Stimulated activated CD8-positive, alpha-beta memory T cell treated with anti-CD3 and anti-CD28 coated beads, Interleukin-12 subunit alpha, Interleukin-12 subunit beta, amount 100 ng/mL, for 1 hour (primary cell): ENCODE results near the gene KRT72.
"Not testable (repeated sequence)": the region's sequence is repeated elsewhere in the genome, so short reads cannot be mapped to it uniquely, and the experiment has no call there.

ENCODE experiments used
- DNase-seq: peaks from one replicate; pipeline ENCODE4 v3.0.0-alpha.2; 2020; ENCODE audit warnings: low read depth

KRT72 gene

DNA sequence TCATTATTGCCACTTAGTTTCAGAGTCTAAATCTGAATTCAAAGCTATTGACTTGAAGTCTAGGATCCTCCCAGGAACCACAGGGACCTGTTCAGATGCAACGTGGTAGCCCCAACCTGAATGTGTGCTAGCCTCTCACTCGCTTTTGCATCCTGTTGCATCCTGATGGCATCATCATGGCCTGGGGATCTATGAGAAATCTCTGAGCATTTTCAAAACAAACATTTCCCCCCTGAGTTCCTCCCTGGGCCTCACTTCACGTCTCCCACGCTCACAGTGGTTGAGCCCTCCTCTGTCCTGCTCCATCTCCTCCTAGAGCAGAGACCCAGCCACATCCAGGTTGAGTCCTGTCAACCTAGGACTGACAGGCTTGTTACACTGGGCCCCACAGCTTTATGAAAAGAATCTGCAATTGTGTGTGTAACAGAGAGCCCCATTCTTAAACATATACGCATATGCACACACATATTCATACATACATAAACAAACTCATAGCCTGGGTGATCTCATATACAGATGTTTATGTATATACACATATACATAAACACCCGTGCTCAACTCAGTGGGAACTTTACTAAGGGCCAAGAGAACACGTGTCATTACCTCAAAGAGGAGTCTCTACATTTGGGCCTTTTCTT, 5.4 kb upstream of the KRT72 start:
- no peak for DNase-seq

DNA sequence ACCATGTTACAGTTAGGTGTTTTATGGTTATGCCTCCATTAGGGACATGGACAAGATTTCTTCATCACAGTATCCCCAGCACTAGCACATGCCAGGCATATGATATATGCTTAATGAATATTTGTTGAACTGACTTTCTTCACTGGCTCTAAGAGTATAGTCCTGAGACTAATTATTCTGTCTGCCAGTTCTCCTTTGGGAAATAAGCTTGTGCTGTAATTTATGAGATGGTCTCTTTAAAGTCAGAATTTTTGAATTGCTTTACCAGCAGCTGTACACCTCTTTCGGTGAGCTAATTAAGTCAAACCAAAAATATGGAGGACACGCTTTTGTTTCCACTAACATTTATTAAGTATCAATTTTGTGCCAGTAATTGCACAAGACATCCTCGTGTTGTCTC, 4.8 kb upstream of the KRT72 start:
- no peak for DNase-seq

DNA sequence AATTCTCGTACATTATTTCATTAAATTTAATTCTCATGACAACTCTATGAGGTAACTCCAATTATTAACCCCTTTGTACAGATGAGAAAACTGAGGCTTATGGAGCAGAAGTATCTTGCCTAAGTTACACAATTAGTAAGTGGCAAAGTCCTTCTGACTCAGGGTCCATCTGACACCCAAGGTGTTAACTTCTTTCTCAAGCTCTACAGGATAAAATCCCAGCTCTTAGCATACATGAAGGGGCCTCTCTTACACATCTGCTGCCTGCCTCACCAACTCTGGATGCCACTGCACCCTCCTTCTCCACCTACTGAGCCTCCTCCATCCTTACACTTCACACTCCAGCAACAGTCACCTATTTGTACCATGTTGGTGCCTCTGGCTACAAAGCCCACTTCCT, 4.3 kb upstream of the KRT72 start:
- DNase-seq = no peak

- no peak for DNase-seq
These were observed 3.6 kb upstream of the KRT72 start for GRCh38 chr12:52604859-52605258.

- no peak for DNase-seq
These were observed 2.1 kb upstream of the KRT72 start for GRCh38 chr12:52603314-52603713.

GRCh38 chr12:52602552-52602951, 1.3 kb upstream of the KRT72 start:
- DNase-seq = no peak

GRCh38 chr12:52601671-52602070, 408 bp upstream of the KRT72 start:
- DNase-seq = no peak

- DNase-seq = no peak
These were observed 788 bp downstream of the KRT72 start for GRCh38 chr12:52600475-52600874.

DNA sequence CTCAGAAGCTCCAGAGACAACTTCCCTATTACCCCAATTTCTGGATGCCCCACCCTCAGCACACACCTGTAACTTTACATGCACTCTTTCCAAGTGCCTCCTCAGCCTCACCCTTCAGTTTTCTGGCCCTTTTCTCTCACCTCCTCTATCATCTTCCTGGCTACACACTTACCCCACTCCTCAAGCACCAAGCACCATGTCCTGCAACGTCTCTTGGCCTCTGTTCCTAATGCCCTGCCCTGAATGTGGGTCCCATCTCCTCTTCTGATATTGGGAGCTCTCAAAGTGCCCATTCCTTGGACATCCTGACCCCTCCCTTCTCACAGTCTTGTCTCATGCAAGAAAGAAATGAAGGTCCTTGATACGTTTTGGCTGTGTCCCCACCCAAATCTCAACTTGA, 1.2 kb downstream of the KRT72 start:
- DNase-seq = no peak

DNA sequence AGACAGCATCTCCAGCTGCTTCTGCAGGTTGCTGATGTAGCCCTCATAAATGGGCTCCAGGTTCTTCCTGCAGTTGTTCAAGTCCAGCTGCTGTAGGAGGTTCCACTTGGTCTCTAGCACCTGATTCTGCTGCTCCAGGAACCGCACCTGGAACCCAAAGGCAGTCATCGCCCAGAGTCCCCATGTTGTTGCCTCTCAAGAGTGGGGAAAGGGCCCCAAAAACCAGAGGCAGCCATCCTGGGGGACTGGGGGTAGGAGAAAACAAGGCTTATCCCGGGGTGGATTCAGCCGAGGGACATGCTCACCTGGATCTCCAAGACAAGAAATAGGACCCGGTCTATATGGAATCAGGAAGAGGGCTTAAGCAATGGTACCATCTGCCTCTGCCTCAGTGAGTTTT, 2.3 kb downstream of the KRT72 start:
- DNase-seq = no peak

DNA sequence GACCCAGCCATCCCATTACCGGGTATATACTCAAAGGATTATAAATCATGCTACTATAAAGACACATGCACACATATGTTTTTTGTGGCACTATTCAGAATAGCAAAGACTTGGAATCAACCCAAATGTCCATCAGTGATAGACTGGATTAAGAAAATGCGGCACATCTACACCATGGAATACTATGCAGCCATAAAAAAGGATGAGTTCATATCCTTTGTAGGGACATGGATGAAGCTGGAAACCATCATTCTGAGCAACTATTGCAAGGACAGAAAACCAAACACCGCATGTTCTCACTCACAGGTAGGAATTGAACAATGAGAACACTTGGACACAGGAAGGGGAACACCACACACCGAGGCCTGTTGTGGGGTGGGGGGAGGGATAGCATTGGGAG, 7.0 kb downstream of the KRT72 start:
- DNase-seq = not testable (repeated sequence)

DNA sequence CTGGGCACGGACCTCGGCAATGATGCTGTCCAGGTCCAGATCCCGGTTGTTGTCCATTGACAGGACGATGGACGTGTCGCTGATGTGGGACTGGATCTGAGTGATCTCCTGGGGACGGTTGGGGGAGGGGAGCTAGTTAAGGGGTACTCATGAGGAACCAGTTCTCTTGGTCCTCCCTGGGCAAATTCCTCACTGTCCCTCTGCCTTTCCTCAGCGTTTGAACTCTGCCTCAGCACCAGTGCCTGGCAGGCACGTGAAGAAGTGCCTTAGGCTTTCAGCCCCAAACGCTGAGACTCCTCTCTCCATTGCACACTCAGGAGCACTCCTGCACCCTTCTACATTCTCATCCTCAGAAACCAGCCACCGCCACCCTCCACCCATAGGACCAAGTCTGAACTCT, 9.7 kb downstream of the KRT72 start:
- DNase-seq = no peak

GRCh38 chr12:52590021-52590420, 11.2 kb downstream of the KRT72 start:
- no peak for DNase-seq

GRCh38 chr12:52587563-52587962, 13.7 kb downstream of the KRT72 start:
- DNase-seq = no peak

DNA sequence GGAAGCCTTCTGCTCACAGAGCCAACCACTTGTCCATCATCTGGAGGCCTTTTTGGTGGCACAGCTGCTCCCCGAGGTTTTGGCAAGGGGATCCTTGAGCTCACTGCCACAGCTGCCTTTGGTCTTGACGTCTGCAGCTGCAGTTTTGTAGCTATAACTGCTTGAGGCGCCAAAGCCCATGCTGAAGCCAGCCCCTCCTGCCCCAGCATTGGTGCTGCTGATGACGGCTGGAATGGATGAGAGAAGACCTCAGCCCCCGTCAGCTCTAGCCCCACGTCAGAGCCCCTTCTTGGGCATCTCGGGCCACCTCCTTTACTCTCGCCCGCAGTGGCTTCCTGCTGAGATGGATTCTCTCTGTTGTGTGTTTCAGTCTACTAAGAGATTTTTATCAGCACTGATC, 15.3 kb downstream of the KRT72 start:
- peak; percentile 45 for DNase-seq

GRCh38 chr12:52585066-52585465, 16.2 kb downstream of the KRT72 start:
- DNase-seq = no peak

GRCh38 chr12:52584156-52584682, 17.0 kb downstream of the KRT72 start:
- DNase-seq = no peak

DNA sequence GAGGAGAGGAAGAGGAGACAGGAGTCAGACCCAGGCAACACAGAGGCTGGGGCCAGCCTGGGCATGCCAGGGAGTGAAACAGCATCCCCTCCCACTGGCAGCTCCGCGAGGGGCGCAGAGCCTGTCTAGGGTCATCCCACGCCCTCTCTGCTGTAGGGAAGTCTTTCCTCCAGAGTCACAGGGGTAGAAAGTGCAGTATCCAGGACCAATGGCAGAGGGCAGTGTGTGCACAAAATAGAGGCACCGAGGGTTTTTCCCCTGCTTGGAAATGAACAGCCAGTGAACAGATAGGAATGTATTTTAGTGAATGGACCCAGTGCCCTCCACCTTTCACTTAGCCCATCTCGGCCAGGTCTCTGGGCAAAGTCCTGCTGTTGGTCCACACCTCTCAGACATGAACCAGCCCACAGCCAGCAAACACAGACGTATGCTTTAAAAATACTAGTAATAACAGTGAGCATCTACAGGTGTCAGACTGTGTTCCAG, 18.2 kb downstream of the KRT72 start:
- DNase-seq = peak; percentile 51

DNA sequence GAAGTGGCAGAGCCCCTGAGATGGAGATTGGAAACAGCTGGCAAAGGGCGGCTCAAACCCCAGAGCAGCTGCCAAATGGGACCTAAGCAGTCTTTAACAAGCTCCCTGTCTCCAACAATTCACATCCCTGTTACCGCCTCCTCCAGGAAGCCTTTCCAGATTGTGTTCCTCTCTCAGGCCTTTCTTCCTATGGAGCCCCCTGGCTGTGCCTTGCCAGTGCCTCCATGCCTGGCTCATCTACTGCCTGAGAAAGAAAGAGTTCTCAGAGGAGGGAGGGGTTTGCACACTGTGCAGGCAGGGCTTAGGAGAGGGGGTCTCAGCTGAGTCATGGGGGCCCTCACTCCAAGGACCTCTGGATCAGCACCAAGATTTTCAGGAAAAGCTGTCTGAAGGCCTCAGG, 18.8 kb downstream of the KRT72 start:
- no peak for DNase-seq

DNA sequence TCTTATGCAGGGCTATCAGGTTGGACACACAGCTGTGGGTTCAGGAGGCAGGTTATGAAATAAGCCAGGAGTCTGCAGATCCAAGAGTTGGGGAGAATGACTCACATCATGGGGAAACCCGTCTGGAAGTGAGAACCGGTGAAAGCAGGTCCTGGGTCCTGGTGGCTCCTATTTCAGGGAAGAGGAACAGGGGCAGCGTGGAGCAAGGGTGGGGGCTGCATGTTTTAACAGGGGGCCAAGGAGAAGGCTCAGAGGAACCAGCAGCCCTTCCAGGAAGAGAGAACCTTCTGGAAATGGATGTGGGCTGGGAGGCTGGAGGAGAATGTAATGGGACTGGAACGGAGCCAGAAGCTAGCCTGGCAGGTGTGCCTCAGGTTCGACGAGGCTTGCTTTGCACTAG, 19.8 kb downstream of the KRT72 start:
- DNase-seq = no peak

- no peak for DNase-seq
These were observed 20.2 kb downstream of the KRT72 start for GRCh38 chr12:52581066-52581465.

- no peak for DNase-seq
These were observed 20.8 kb downstream of the KRT72 start for GRCh38 chr12:52580496-52580895.

DNA sequence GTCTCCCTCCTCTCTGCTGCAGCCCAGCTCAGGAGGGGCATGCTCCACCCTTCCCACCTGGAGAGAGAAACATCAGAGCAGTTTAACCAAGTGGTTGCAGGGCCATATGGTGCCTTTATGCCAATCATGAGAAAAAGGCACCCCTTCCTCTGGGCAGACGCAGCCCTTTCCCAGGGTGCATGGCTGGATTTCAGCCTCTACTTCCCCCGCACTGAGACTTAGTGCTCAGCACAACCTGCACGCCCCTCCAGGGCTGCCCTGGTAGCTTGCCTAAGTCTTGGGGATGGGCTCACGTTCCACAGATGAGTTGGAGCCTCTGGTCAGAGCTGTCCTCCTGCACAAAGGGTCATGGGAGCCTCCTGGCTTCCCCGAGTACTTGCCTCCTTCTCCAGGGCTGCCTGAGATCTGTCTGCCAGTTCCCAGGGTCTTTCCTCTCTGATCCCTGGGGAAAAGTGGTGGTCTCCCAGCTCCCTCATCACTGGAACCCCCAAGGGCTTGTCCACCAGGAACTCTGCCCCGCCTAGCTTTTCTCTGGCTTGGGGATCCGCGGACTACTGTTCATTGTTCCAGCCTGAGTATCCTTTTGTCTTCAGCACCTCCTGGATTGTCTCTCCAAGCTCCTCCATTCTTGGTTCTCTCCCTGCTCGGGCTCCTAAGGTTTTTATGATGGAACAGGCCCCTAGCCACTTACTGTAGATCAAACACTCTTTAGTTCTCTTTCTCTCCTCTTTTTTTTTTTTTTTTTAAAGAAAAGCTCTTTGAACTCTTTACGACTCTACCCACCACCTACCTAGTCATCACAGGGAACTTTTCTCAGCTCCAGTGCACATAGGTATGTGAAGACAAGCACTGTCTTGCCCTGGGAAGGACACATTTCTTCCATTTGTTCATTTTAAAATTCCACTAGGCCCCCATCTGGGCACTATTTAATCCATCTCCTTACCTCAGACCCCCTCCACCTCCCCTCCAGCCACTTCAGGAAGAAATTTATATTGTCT, 21.5 kb downstream of the KRT72 start:
- no peak for DNase-seq
